Astrocyte of the hippocampus (primary cell): Measurements from ENCODE around the gene CACNA2D2.

Experiments used
- DNase-seq: peaks from one replicate; pipeline ENCODE4 v3.0.0; 2011; ENCODE audit warnings: low read depth, low spot score

The CACNA2D2 gene

DNA sequence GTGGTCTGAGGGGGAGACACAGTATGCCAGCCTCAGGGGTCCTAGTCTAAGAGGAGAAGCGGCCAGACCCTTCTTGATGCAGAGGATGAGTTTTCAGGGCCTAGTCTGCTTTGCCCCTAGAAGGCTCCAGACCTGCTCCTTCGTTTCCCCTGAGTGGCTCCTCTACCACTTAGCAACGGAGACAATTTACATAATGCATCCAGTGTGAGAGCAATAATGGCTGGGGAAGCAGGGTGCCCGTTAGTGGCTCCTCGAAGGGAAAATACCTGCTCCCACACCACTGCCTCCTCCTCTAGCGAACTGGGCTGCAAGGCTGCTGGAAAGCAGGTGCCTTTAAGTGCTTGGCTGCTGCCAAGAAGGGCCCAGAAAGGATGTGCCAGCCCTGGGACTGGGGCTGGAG lies 38.9 kb downstream of the CACNA2D2 start:
- DNase-seq: no peak

- no peak for DNase-seq
Measured at GRCh38 chr3:50459785-50460184, 43.6 kb downstream of the CACNA2D2 start.

- DNase-seq: no peak
Measured at GRCh38 chr3:50457988-50458387, 45.4 kb downstream of the CACNA2D2 start.

GRCh38 chr3:50455161-50456018 lies 48.0 kb downstream of the CACNA2D2 start:
- DNase-seq: no peak

GRCh38 chr3:50454481-50455070 lies 48.9 kb downstream of the CACNA2D2 start:
- no peak for DNase-seq

- no peak for DNase-seq
Measured at GRCh38 chr3:50453907-50454306, 49.5 kb downstream of the CACNA2D2 start.

GRCh38 chr3:50450209-50450921 lies 53.1 kb downstream of the CACNA2D2 start:
- DNase-seq: peak; percentile 80

DNA sequence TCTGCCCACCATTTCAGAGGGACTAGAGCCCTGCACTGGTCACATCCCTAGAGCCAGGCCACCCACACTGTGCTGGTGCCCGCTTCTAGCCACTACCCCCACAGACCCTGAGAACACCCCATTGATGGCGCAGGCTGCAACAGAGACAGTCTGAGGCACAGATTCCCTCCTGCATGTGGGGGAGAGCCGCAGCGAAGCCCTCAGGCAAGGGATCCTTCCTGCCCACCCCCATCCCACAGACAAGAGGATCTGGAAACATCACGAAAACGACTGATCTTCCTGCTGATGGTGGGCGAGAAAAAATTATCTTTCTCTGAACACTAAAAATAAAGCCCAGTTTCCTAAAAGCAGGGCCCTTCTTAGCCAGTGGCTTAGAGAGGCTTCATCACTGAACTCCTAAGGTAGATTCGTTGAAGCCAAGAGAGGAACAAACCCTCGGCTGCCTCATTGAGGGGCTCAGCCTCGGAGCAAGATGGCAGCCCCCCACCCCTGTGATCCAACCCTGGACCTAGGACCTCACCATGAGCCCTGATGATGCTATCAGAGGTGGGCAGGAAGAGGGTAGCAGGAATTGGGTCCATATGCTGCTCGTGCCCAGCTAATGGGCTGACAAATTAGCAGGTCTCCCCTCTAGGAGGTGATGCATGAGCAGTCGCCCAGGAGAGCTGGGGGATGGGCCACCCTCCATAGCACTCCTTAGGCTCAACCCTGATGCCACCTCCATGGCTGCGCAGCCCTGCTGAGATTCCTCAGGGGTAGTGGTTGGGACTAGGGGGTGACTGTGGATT lies 54.5 kb downstream of the CACNA2D2 start:
- no peak for DNase-seq

DNA sequence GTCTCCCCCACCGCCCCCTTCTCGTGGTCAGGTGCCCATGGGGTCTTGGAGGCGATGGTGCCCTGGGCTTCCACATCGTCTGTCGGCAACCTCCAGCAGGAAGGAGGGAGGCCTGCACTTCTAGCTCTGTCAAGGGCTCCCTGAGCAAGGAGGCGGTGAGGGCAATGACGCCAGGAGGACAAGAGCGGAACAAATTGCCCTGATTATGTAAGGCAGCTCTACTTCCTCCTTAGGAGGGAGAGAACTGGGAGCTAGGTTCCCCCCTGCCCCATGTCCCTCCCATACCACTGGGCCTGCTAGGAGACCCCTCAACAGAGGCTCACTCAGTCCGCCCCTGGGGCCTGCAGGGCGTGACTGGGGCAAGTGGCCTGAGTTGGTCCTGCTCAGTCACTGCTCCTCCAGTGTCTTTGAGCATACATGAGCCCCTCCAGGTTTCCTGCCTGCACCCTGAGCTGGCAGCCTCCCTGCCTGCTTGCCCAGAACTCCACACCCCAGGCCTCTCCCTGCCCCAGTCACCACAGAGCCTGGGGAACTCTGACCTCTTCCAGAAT lies 56.1 kb downstream of the CACNA2D2 start:
- no peak for DNase-seq

DNA sequence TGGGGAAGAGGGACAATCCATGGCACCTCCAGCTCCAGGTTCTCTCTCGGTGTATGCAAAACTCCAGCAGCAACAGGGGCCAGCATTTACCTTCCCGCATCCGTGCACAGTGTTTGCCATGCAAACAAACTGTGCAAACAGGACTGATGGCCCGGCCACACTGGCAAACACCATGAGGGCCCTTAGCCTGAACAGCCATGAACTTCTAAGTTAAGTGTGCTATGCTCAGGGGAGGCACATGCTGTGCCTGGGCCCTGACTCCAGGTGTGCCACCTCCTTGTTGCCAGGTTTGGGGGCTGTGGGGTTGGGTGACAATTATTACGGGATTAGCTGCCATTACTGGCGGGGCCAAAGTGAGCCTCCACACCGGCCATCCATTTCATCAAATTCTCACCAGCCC lies 57.5 kb downstream of the CACNA2D2 start:
- no peak for DNase-seq

DNA sequence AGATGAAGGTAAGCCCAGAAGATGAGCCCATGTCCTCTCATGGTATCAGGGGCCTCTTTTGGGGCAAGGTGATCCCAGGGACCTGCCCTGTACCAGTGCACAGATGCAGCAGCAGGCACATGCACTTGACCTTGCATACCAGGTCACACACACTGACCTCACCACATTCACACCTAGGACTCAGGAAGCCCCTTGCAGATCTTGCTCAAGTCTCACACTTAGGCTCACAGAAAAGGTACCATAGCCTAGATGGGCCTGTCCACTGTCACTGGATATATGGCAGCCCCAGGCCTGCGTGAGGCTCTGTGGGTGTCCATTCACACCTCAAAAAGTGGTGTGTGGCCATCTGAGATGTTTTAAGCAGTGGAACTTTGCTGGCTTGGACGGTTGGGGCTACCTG lies 58.7 kb downstream of the CACNA2D2 start:
- no peak for DNase-seq

GRCh38 chr3:50444213-50444612 lies 59.2 kb downstream of the CACNA2D2 start:
- peak; percentile 63 for DNase-seq

GRCh38 chr3:50442945-50443579 lies 60.4 kb downstream of the CACNA2D2 start:
- DNase-seq: no peak

DNA sequence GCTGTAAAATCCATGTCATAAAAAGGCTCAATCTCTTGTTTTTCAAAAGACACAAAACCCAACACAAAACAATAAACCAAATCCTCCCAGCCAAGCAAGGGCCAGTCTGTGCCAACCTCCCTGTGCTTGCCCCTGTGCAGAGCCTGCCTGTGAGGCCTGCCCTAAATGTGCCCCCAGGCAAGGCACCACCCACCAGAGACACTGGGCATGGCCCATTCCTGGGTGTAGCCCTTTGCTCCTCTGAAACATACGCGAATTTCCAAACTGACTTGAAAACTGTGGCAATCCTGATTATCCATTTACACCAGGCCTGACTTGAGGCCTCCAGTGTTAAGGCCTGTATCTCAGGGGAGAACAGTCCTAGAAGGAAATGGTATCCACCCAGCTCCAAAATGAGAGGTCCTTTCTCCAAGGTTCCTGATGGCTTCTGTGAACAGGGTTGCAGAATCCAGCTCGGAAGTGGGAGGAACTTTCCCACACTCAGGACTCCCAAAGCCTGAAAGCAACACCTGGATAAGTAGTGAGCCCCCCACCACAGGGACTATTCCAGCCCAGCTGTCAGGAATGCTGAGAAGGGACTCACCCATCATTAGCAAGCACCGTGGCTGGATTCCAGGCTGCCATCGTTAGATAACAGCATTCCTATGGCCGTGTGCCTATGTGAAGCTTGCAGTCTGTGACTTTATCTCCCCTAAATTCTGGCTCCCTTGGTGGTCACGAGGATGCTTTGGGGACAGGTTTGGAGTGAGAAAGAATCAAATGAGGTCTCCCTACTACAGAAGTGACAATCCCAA lies 61.8 kb downstream of the CACNA2D2 start:
- no peak for DNase-seq

DNA sequence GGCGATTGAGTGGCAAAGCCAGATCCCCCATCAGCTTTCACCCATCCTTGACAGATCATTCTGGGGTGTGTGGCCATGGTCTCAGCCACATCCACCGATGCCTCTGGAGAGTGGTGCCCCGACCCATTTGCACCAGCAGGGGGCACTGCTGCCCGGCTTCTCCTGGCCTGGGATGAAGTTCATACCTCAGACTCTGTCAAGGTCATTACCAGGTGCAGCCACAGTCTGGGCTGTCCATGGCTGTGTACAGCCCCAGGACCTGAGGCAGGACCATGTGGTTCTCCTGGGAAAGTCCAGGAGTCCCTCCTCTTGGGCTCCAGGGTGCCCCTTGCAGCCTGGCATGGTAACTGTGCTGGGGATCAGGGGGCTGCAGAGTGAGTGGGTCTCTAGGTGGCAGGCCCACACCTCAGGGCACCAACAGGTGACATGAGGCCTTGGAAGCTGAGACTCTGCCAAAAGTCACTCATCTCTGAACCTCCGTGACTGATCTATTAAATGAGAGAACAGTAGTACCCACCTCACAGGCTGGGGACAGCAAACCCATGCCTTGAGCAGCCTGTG lies 67.2 kb downstream of the CACNA2D2 start:
- DNase-seq: peak; percentile 71

DNA sequence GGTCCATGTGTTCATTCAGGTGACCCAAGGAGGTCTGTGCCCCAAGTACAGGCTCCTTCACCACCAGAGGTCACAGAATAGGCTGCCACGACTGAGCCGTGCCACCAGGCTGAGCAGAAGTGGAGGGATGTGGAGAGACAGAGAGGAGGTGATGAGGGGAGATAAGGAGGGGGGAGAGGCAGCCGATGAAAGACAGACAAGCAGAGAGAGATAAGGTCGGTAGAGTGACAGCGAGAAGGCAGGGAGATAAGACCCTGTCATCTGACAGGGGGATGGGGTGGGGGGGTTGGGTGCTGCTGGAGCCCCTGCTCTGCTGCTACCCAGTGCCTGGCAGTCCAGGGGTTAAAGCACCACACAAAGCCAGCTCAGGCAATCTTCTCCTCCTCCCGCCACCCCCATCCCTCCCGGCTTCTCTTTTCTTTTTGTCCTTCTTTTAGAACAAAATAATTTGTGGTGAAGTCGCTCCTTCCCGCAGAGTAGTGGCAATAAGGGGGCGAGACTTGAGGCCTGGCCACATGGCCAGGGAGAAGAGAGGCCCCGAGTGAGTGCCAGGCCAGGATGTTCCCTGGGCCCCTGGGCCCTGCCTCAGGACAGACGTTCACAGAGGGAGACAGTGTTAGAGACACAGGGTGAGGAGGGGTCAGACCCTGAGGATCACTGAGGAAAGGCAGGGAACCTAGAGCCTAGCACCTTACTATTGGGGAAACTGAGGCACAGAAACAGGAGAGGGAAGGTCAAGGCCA lies 67.9 kb downstream of the CACNA2D2 start:
- DNase-seq: no peak

GRCh38 chr3:50433954-50434353 lies 69.5 kb downstream of the CACNA2D2 start:
- no peak for DNase-seq

- DNase-seq: no peak
Measured at GRCh38 chr3:50430950-50431435, 72.4 kb downstream of the CACNA2D2 start.

DNA sequence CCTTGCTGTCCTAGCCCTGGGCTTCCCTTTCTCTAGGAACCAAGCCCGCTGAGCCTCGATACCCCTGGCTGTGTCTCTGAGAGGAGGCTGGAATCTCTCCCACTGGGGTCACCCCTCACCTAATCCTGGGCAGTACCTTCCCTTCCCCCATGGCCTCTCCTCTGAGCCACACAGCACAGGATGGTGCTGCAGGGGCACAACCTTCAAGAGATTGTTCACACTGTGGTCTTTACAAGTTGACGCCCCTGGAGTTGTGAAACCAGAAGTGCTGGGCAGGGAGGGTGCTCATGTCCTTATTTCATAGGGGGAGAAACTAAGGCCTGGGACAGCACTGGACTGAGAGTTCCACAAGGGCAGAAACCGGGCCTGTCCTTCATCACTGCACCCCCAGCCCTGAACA lies 73.2 kb downstream of the CACNA2D2 start:
- DNase-seq: no peak
